A549 (cell line): Measurements from ENCODE around the gene LOC128125822.
A peak's percentile ranks its signal among the peaks of the same experiment; 100 is the strongest.

Experiments
- CTCF ChIP-seq: fragments of >200 bp; sonication (Bioruptor Twin); formaldehyde crosslinking; IDR thresholded peaks from 3 replicates; pipeline ENCODE4 v1.5.1; 2016
- HMGXB4 ChIP-seq: fragments of 250-450 bp; sonication (Bioruptor Pico); IDR thresholded peaks from 2 replicates; pipeline ENCODE4 v1.5.0; 2021; ENCODE audit warnings: mild to moderate bottlenecking, moderate library complexity, borderline replicate concordance
- KDM1A ChIP-seq: fragments of 200-600 bp; sonication (generic); IDR thresholded peaks from 2 replicates; pipeline ENCODE4 v1.6.1; 2016; ENCODE audit warnings: low read depth, mild to moderate bottlenecking
- MAX ChIP-seq: IDR thresholded peaks from 2 replicates; pipeline ENCODE4 v1.6.1; 2012
- POLR2A ChIP-seq: IDR thresholded peaks from 2 replicates; pipeline ENCODE4 v1.6.1; 2012; ENCODE audit warnings: mild to moderate bottlenecking, low read length
- RAD21 ChIP-seq, 2 experiments: fragments of >200 bp in 1 of 2; sonication (Bioruptor Twin) in 1 of 2; formaldehyde crosslinking in 1 of 2; IDR thresholded peaks in 1 of 2; conservative IDR thresholded peaks in 1 of 2; 2 replicates in 1 of 2; 3 replicates in 1 of 2; pipeline ENCODE4 v1.6.1; 2012 to 2018; ENCODE audit warnings: inconsistent platforms in 1 of 2
- RCOR1 ChIP-seq: fragments of 150-350 bp; IDR thresholded peaks from 2 replicates; pipeline ENCODE4 v1.6.1; 2014; ENCODE audit warnings: antibody characterized with exemption, low read length, low read depth
- REST ChIP-seq: fragments of 200-600 bp; sonication (generic); IDR thresholded peaks from 2 replicates; pipeline ENCODE4 v1.6.1; 2016; ENCODE audit warnings: antibody characterized with exemption, mild to moderate bottlenecking, moderate library complexity
- ZSCAN20 ChIP-seq: fragments of 250-450 bp; sonication (Bioruptor Pico); IDR thresholded peaks from 2 replicates; pipeline ENCODE4 v1.8.0; 2022; ENCODE audit warnings: mild to moderate bottlenecking, moderate library complexity

- no peak for TF ChIP-seq REST
- no peak for TF ChIP-seq ZSCAN20 (CRISPR knock-in tag)
- TF ChIP-seq RCOR1, result no peak
- TF ChIP-seq CTCF, result peak; percentile 15; the same call in 1 of the 3 replicates
- TF ChIP-seq KDM1A, result no peak
- 0 out of 2 replicates have a peak, but pooled peaks have one; percentile 6 for TF ChIP-seq POLR2A
- peak; percentile 38 to 59 for TF ChIP-seq RAD21 (conservative IDR thresholded peaks at IDR 0.05 in 1 of 2, IDR thresholded peaks at IDR 0.05 in 1 of 2)
- TF ChIP-seq HMGXB4 (CRISPR knock-in tag), result no peak
- peak; percentile 76 for TF ChIP-seq MAX
Measured at GRCh38 chr6:63571361-63572043, 778 bp upstream of the LOC128125822 start.
